Nucleus accumbens (tissue), 56 donors: ENCODE results near the gene ALK.
A peak's percentile ranks its signal among the peaks of the same experiment; 100 is the strongest.

ENCODE experiments used
- DNase-seq, 56 donors: peaks; one replicate each; lab custom pipeline; 2025; lab: John Stamatoyannopoulos, UW

ALK gene

DNA sequence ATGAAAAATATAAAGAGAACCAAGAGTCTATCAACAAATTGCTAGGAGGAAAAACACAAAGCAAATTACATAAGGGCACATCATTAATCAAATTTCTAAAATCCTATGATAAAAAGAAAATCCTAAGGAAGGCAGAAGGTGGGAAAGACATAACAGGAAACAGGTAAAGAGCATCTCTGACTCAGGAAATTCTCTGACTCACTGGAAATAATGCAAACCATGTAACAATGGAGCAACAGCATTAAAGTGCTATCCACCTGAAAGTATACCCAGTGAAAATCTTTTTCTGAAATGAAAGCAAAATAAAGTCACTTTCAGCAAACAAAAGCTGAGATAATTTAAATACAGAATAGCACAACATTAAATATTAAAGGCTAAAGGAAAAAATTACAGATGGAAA, 10.9 kb downstream of the ALK start:
- no peak for DNase-seq

DNA sequence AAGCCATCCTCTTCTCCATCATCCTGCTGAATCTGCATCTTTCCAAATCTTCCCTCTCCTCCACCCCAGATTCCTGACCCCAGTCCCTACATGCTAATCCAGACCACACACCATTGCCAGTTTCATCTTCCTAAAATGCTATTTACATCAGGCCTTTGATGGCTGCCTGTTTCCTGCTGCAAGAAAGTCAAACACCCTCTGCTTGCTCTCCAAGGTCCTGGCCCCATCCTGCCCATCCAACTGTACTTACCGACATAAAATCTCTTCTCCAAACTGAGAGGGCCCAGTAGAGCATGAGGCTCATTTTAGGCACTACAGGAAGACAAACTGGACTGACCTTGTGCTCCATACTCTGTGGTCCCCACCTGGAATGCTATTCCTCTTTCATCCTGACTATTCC, 19.0 kb downstream of the ALK start:
- DNase-seq: no peak

DNA sequence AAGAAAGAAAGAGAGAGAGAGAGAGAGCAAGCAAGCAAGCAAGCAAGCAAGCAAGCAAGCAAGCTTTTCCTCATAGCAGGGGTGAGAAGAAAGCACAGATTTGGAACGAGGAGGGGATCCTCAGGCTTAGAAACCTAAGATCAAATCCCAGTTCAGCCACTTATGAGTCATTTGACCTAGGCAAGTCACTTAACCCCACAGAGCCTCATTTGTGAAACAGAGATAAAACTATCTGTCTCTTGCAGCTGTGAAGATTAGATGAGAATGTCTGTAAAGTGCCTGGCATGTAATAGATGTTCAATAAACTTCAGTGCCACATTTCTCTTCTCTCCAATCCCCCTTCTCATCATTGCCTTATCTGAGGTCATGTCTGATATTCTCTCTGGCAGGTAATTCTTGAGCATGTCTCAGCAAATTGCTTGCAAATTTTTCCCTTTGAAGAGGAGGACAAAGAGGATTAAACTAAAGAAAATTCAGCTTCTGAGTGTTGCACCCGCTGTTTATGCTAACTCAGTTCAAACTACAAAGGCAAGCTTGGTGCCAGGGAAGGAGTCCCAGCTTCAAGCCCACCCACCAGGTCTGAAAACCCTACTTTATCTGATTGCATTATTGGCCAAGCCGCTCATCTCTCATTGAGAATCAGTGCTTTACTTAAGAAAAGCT, 20.3 kb downstream of the ALK start:
- DNase-seq: no peak

DNA sequence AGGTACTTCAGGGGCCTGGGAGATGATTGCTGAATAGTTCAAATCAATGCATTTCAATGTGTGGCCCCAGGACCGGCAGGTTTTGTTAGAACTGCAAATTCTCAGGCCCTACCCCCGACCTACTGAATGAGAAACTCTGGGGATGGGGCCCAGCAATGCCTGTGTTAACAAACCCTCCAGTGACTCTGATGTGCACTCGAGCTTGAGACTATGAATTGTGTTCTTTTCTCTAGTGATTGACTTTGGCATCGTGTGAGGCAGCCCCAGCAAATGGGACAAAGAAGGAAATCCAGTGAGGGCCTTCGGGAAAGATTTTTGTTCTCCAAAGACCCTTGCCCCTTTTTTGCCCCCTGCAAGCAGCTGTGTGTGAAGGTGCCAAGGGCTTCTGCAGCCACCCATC, 22.4 kb downstream of the ALK start:
- DNase-seq: no peak

DNA sequence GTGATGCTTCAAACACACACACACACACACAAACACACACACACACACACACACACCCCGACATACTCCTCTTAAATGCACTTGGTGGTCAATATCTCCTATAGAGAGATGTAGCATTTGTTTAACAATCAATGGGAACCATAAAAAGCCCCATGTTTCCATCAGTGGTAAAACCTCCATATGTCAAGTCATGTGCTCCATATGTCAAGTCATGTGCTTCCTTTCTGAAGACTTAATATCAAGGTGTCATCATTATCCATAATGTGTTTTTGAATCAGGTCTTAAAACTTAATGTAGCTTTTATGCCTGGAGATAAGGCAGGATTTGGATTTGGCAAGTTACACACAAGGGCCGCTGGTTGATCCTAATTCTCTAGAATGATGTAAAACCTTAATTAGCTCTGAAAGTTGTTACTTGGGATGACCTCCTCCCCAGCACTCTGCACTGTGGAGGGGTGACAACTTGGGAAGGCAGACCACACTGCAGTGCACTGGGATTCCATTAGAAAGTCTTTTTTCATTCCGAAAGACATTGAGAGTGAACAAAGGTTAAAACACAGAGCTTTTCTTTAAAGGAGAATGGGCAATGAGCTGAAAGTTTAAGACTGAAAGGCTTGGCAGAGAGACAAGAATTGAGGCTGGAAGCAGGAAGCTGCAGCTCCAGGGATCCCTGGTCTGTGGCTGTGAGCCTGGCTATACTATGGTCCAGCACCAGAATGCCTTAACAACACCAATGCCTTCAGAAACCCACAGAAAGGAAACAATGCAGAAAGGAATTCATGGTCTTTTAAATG, 26.4 kb downstream of the ALK start:
- peak in 2 of 56 donors; percentile 7 to 13 for DNase-seq

DNA sequence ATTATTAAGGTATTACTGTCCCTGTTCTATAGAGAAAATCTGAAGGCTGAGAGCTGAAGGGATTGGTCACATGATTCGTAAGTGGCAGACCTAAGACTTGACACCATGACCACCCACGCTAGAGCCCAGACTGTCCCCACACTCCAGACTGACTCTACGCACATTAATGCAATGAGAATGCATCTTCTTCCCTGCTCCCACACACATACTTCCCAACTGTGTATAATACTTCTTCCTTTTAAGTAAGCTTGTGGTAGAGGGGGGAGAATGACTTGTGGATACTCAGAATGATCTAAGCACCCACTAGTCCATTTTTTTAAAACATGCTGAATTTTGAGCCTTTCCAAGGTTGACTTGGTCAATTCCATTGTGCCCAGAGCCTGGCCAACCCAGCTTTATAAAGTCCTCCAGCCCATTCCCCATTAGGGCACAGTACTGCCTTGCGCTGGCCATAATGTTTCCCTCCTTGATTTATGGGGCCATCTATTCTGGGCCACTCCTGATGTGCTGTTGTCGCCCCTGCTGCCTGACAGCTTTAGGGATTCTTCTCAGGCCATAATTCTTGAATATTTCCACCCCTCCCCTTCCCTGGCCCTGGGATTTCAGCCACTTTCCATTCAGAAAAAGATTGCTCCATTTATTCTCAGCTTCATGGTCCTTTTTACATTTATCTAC, 28.7 kb downstream of the ALK start:
- no peak for DNase-seq

DNA sequence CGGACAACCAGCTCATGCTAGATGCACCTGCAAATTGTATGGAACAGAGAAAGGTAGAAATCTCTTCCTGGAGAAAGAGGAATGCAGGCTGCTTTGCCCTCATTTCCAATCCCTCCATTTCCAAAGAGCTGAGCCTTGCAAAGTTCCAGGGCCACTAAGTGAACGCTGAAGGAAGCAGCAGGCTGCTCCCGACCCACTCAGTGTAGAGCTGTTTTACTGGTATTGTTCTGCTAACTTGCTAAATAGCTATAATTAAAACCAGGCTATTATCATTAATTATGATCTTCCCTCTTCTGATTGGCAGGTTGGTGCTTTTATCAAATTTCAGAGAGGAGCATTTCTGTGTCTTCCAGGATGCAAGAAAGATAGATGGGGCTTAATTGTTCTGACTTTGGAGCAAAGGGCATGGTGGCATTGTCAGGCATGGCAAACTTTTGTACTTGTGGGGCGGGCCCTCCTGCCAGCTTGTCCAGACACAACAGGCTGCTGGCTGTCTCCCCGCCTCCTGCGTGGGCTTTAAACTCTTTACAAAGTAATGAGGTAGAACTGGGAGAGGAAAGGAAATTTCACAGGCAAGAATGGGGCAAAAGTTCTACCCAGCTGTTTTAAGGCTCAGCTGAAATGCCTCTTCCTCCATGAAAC, 40.2 kb downstream of the ALK start:
- DNase-seq: peak in 3 of 56 donors; percentile 3 to 20 (median 12)

DNA sequence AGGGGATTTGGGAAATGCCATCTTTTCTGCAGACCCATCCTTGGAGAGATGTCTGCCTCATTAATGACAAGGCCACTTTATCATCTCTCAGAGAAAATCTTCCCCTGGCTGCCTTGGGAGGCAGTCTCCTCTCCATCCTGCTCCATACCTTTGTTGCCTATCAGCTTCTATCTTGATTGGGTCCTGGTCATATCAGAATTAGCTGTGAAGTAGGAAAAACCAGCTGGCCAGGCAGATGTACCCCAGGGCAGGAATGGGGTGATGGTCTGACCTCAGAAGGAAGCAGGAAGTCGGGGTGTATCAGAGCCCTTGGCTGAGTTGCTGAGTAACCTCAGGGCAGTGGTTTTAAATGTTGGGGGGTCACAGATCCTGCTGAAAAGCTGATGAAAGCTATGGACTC, 41.3 kb downstream of the ALK start:
- DNase-seq: no peak

DNA sequence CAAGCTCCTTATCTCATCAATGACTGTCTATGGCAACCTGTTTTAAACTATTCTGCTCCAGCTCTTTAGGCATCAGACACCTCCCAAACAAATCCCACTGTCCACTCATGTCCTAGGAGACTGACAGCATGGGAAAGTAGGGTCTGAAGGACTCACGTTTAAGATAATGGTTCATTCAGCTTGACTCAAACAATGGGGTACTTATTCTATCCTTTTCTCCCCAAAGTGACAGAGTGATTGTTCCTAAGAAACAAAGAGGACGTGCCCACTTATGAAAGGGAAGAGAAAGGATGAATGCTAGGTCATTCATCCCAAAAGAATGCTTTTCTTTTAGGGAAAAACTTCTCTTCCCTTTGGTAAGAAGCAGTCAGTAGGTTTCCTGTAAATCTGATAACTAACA, 41.9 kb downstream of the ALK start:
- DNase-seq: no peak

DNA sequence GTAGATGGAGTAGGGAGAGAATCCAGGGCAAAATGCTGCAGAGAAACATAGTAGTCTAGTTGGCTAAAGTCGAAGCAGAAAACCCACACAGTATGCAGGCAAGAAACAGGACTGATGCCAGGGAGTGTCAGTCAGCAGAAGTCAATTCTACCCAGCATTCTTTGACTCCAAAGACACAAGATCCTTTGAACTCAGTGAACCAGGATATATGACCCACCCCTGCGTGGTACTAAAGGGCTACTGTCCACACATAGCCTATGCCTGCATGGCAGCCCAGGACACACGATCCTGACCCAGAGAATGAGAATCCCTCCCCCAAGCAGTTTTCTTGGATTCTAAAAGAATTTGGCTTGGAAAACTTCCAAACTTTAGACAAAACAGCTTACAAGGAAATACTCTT, 42.5 kb downstream of the ALK start:
- peak in 1 of 56 donors; percentile 1 for DNase-seq

DNA sequence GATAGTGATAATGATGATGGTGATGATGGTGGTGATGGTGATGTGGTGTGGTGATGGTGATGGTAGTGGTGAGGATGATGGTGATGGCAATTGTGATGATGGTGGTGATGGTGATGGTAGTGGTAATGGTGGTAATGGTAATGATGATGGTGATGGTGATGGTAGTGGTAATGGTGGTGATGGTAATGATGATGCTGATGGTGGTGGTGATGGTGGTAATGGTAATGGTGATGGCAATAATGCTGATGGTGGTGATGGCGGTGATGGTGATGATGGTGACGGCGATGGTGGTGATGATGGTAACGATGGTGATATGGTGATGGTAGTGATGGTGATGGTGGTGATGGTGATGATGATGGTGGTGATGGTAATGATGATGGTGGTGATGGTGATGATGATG, 45.0 kb downstream of the ALK start:
- DNase-seq: no peak

DNA sequence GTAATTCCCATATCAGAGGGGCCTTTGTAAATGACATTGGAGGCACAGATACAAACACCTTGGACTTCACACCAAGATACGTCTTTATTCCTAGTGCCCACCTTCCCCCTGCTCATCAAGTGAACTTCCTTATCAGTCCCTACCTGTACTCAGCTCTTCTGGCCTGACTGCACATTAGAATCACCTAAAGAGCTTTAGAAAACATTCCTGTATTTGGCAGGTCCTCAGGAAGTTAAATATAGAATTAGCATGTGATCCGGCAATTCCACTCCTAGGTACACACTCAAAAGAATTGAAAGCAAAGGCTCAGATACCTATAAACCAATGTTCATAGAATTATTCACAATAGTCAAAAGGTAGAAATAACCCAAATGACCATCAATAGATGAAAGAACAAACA, 46.6 kb downstream of the ALK start:
- no peak for DNase-seq

DNA sequence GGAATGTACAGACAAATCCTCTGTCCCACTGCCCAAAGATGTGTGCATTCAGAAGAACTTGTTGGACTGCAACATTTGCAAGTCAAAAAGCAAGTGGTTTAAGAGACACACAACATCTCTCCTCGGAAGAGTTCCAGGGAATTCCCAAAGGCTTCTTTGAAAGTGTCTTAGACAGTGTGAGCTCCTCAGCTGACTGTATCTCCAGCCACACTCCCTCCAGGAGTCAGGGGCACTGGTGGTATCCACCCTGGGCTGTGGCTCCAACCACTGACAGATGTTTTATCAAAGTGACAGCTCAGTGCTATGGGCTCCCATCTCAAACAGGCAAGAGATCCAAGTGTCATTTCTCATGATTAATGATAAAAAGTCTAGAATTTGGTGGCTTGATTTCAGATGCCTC, 48.5 kb downstream of the ALK start:
- DNase-seq: no peak

DNA sequence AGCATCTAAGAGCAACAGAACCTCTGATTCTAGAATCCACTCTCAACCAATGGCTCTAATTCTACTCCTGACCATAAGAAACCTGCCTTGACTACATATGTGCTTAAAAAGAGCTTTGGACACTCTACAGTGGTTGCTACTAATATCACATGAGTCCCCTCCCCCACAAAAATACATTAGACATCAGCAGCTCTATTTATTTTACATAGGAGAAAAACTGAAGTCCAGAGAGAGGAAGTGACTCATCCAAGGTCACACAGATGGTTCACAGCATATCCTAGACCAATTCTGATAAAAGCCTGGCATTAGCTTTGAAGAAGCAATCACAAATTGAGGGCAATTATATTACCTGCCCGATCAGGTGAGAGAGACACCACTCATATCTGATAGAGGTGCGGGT, 49.8 kb downstream of the ALK start:
- no peak for DNase-seq

DNA sequence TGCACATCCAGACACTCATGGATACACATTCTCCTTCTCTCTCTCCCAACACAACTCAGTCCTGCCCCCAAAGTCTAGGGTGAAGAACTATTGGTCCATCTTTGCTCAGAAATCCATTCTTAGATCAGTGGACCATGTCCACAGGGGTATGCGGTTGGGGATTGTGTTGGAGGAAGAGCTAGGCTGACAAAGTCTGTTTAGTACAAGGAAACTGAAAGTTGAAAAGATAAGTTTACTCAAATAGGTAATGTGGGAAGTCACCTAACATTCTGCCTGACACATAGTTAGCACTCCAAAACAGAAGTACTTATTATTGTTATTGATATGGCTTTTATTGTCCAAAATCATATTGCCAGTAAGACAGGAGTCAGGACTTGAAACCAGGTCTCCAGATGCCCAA, 55.9 kb downstream of the ALK start:
- no peak for DNase-seq

DNA sequence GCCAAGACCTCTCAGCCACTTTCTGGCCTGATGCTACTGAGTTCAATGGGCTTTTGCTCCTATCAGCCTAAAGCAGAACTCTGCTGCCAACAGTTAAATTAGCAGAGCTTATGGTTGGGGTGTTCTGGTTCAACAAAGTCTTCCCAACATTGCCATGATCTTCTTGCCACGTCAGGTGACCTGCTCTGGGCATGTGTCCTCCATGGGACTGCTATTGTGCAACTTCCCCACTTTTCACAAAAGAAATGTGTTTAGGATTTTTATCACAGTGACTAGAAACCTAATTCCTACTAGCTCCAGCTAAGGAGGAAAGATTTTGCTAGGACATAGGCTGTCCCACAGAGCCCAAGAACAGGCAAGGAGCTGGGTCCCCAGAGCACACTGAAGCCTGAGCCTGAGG, 56.4 kb downstream of the ALK start:
- DNase-seq: no peak

DNA sequence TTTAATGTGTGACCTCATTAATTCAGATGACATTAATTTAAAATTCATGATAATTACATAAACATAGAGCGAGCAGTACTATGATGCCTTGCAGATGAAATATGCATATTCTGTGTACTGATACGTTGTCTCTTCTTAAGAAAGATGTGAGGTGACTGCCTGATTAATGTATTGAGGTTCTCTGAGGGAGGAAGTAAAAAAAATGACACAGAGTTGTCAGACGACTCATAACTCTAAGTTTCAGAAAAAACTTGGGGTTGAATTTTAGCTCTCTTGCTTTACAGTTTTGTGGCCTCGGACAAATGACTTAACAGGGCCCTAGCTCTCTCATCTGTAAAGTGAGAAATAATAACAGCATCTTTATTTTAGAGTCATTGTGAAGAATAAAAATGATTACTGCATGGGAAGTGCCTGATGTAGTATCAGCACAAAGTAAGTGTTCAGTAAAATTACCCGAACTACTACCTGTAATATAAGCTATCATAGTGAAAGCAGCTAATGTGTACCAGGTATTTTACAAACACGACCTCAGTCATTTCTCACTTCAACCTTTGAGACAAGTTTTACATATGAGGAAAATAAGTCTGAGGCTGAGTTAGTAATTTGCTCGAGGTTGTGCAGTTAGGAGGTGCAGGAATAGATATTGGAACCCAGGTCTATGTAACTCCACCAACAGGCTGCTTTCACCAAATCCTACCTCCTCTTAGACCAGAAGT, 65.3 kb downstream of the ALK start:
- no peak for DNase-seq

DNA sequence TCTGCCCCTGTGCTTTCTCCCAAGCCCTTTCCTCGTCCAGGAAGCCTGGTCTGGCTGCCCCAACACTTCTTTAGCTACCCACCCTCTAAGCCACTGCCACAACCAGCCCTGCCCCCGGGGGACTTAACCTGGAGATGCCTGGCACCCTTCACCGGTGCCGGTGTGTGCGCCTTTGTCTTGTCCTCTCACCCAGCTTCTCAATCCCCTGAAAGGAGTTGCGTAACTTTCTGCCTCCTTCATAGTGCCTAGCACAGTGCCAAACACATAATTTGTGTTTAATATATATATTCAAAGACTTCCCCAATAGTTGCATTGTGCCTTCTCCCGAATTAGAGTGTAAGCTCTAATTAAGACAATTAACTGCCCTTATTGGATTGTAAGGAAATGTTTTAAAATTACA, 70.6 kb downstream of the ALK start:
- no peak for DNase-seq

DNA sequence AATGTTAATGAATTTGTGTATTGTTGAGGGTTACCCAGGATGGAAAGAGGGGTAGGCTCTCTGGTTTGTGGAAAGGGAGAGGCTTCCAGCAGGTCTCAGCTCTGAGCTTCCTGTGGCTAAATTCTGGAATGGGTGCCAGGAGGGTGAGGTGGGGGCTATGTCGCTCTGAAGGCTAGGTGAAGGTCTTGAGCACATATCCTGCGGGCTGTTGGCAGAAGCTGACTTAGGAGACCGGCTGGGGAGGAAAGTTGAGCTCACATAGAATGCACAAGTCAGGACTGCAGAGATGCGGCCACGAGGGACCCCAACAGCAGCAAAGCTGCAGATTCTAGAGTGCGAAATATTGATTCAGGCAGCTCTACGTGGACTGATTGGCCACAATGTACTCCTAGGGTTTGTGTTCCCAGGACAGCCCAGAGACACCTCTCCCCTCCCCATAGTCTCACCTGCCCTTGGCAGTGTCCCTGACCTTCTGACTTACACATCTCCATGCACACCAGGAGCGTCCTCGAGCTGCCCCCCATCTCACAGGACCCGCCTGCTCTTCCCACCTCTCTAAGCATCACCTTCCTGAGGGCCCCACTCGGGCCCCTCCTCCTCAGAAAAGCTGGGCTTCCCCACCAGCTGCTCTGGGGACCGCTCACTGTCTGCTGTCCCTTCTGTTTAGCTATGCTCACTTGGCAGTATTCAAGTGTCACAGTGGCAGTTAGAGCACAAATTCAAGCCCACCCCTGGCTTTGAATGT, 72.6 kb downstream of the ALK start:
- no peak for DNase-seq

DNA sequence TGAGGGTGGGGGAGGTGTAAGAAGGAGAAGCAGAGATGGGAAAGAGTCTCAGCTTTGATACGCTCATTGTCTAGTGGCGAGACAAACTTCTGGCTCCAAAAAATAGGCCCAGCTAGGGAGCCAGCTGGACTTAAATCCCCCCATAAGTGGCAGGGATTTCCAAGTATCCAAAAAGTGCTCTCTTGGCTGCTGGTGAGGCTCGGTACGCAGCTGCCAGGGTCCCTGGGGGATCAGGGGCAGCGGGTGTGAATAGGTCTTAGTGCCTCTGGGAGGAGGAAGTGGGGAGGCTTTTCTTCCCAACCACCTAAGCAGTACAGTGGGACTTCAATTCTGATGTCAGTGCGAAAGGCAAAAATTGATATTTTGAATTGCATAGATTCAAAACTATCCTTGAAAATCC, 73.5 kb downstream of the ALK start:
- DNase-seq: no peak
